Heart left ventricle (tissue), 13 donors: Measurements from ENCODE around the gene OR56A4.

Experiments used
- CTCF ChIP-seq, 12 donors: fragments of 200-600 bp; sonication (generic) in 4 of 12; IDR thresholded peaks; one replicate each; pipeline versions ENCODE4 v1.5.0 to v1.8.0; 2018 to 2022; ENCODE audit warnings: antibody characterized with exemption in 12 of 12, mild to moderate bottlenecking in 5 of 12
- POLR2A ChIP-seq, 2 donors: fragments of 450-650 bp; IDR thresholded peaks; one replicate each; pipeline ENCODE4 v1.6.1; 2017; ENCODE audit warnings: antibody characterized with exemption in 2 of 2, mild to moderate bottlenecking in 2 of 2, moderate library complexity in 2 of 2
- donor health status: ischemic (EF 13 %, LVEDD 7.1; RV severe dilation, severe dysfunction).
- donor health status: DM: no; HTN: yes; CAD: no.
- donor health status: DM: no; HTN: no; CAD: no.
- donor health status: ischemic (EF 25% LVEDD 6.9; RV normal size, moderate dysfunction).
- donor health status: ischemic (EF 25% LVEDD 5.7; RV mildly dilated, moderate dysfunction).
- donor health status: ischemic (EF 35%, LVEDD 5.7; RV mildly dilated, moderate dysfunction).
- donor health status: nonischemic (EF 11% LVEDD 7.7; RV severe dilation, severe dysfunction).
- donor health status: DM: yes; HTN: yes; CAD: no.
- donor health status: PGD.
- donor health status: ischemic (EF 29% LVEDD 5.4; RV normal size, mild dysfunction).
- donor health status: nonischemic (EF 23%, LVEDD 6.1; RV moderate dilation, normal function).

- TF ChIP-seq CTCF (IDR thresholded peaks at IDR 0.05) (no peak), POLR2A (IDR thresholded peaks at IDR 0.05) (no peak)
Observed at GRCh38 chr11:5986885-5987284, 19.9 kb downstream of the OR56A4 start, which contains the start of gene OR52L1.
